ENCODE measurements around the gene MACROD2. TPM values are rescaled to one million over a fixed set of nuclear protein-coding genes. Genes with fewer than 3 reads are reported as not detected.
"Not testable (repeated sequence)": the region's sequence is repeated elsewhere in the genome, so short reads cannot be mapped to it uniquely, and the experiment has no call there.

The MACROD2 gene
- total and polyA plus RNA-seq, 2 of the 4 experiments (the other 2 are of a cell fraction) = not detected

GRCh38 chr20:14270751-14271150 lies 275.4 kb downstream of the MACROD2 start:
- H2BK20ac ChIP-seq (ENCODE audit: low read depth, low read length); dilution Hi-C loops (cut with HindIII; ENCODE audit: low sequenced_read_pairs, unreplicated experiment); H2AK5ac ChIP-seq (ENCODE audit: low read depth, low read length); H4K8ac ChIP-seq (ENCODE audit: low read depth in 2 of 2, low read length in 2 of 2); intact Hi-C loops (cut with micrococcal nuclease); H2BK5ac ChIP-seq (ENCODE audit: low read depth, low read length, poor library complexity, severe bottlenecking); POLR2A ChIA-PET (ENCODE audit: unreplicated experiment); H3K23ac ChIP-seq (ENCODE audit: low read depth, low read length); H3K36me3 ChIP-seq (ENCODE audit: control insufficient read depth, insufficient read depth, low read length); H4K20me1 ChIP-seq (ENCODE audit: insufficient read depth, low read length); H3K79me1 ChIP-seq (ENCODE audit: low read depth in 1 of 2, low read length in 2 of 2); BruUV-seq (replicated peaks); H3K27ac ChIP-seq (ENCODE audit: insufficient read depth, low read length); H3K4ac ChIP-seq (ENCODE audit: low read depth, low read length); H2BK15ac ChIP-seq (ENCODE audit: low read depth, low read length); in situ Hi-C loops (cut with MboI; ENCODE audit: low sequenced_read_pairs); H4K91ac ChIP-seq (ENCODE audit: insufficient read depth, low read depth, low read length); H3K27me3 ChIP-seq (ENCODE audit: control insufficient read depth, insufficient read depth, low read length); H3K18ac ChIP-seq (ENCODE audit: low read depth, low read length); H4K5ac ChIP-seq (ENCODE audit: low read depth, low read length); H2BK120ac ChIP-seq (ENCODE audit: low read depth, low read length); H3K9ac ChIP-seq (ENCODE audit: low read depth, low read length); H3K4me2 ChIP-seq (ENCODE audit: low read depth, low read length); H3K14ac ChIP-seq (replicated peaks; ENCODE audit: low read depth, low read length); H2AFZ ChIP-seq (replicated peaks; ENCODE audit: low read length, poor library complexity); ATAC-seq (ENCODE audit: low read depth); H2AK9ac ChIP-seq (replicated peaks; ENCODE audit: low read depth, low read length, poor library complexity); H3K4me1 ChIP-seq (ENCODE audit: control insufficient read depth, insufficient read depth, low read length); DNase-seq; H3K9me3 ChIP-seq (ENCODE audit: control insufficient read depth, insufficient read depth, low read length); H3K9me1 ChIP-seq (ENCODE audit: insufficient read depth, low read length); H3K4me3 ChIP-seq (ENCODE audit: insufficient read depth, low read depth, low read length); H3K56ac ChIP-seq (ENCODE audit: extremely low read depth, insufficient read depth, low read length): not testable (repeated sequence)
- WGBS, 2 experiments (ENCODE audit: extremely low coverage in 2 of 2, insufficient read length in 1 of 2) = no CpG with 5 or more reads among the region's 9 CpGs
- CTCF ChIA-PET = interaction anchor here (0.7 kb wide), 1 partner anchor 437 kb away, joined by 5 read pairs; no protein-coding TSS in a partner anchor

Measured in IMR-90 (cell line).